Lower lobe of right lung (tissue), 2 donors: ENCODE data around the gene ADIPOR2. TPM values are rescaled to one million over a fixed set of nuclear protein-coding genes. Genes with fewer than 3 reads are reported as not detected.
"Not testable (repeated sequence)": the region's sequence is repeated elsewhere in the genome, so short reads cannot be mapped to it uniquely, and the experiment has no call there.

Experiments
- ATAC-seq, 2 donors: fragments of 200-7000 bp; cut with Tn5 transposase; one replicate each; pipeline ENCODE4 v1.9.1; 2020 to 2022; ENCODE audit warnings: mild to moderate bottlenecking in 2 of 2, moderate library complexity in 2 of 2
- DNase-seq: peaks from one replicate; pipeline ENCODE4 v3.0.0-alpha.2; 2020
- H3K27ac ChIP-seq: fragments of 200-600 bp; one replicate; pipeline ENCODE4 v1.8.0; 2022
- H3K27me3 ChIP-seq: fragments of 200-600 bp; one replicate; pipeline ENCODE4 v1.8.0; 2022; ENCODE audit warnings: low read depth
- H3K36me3 ChIP-seq: fragments of 200-600 bp; one replicate; pipeline ENCODE4 v1.8.0; 2022; ENCODE audit warnings: mild to moderate bottlenecking
- H3K4me1 ChIP-seq: fragments of 200-600 bp; one replicate; pipeline ENCODE4 v1.8.0; 2022
- H3K4me3 ChIP-seq: fragments of 200-600 bp; one replicate; pipeline ENCODE4 v1.8.0; 2022; ENCODE audit warnings: mild to moderate bottlenecking
- H3K9me3 ChIP-seq: fragments of 200-600 bp; one replicate; pipeline ENCODE4 v1.8.0; 2022
- CTCF ChIP-seq: fragments of 200-600 bp; IDR thresholded peaks from one replicate; pipeline ENCODE4 v1.8.0; 2022; ENCODE audit warnings: antibody characterized with exemption, mild to moderate bottlenecking
- intact Hi-C: fragments of 100-400 bp; cut with DNase I; formaldehyde crosslinking; loops from one replicate; pipeline ENCODE4 v1.11.0; 2022
- total RNA-seq: library from RNA; stranded (reverse); fragmentation: NEBNext Ultra II Directional; extraction: Animal tissue kit (Norgen Biotek cat#: 25700); gene quantifications from one replicate; pipeline ENCODE4 v1.2.1, GENCODE V29; 2021
- donor health status: DM: no; HTN: yes; CAD: no; lungs with severe emphysema.

Gene ADIPOR2
- total RNA-seq, 1 donor from 2014 or later = 83.8 TPM

DNA sequence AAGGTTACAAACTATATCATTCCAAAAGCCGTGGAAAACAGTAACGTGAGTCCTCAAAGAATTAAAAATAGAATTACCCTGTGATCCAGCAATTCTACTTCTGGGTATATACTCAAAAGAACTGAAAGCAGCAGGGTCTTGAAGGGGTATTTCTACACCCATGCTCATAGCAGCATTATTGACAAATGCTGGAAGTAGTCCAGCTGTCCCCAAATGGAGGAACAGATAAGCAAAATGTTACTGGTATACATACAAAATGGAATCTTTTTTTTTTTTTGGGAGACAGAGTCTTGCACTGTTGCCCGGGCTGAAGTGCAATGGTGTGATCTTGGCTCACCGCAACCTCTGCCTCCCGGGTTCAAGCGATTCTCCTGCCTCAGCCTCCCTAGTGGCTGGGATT is 32.9 kb downstream of the ADIPOR2 start:
- Histone ChIP-seq H3K27ac (no peak overlapping the region), H3K27me3 (no peaks in the 10 kb centered on the region), H3K36me3 (peaks cover 5% of the 10 kb centered on the region), H3K4me3 (no peak overlapping the region), H3K9me3 (no peaks in the 10 kb centered on the region), H3K4me1 (peaks cover 20% of the 10 kb centered on the region)
- DNase-seq (no peak), ATAC-seq (no peak)
- intact Hi-C loops = no loop called here
- no peak for TF ChIP-seq CTCF

GRCh38 chr12:1724250-1724649 is 33.4 kb downstream of the ADIPOR2 start:
- no peak for TF ChIP-seq CTCF
- DNase-seq (no peak), ATAC-seq (no peak)
- H3K4me3 ChIP-seq = no peak overlapping the region
- H3K27ac ChIP-seq = no peak overlapping the region
- H3K9me3 ChIP-seq = no peaks in the 10 kb centered on the region
- H3K36me3 ChIP-seq = peaks cover 5% of the 10 kb centered on the region
- H3K27me3 ChIP-seq = no peaks in the 10 kb centered on the region
- intact Hi-C loops = no loop called here
- peaks cover 15% of the 10 kb centered on the region for H3K4me1 ChIP-seq

DNA sequence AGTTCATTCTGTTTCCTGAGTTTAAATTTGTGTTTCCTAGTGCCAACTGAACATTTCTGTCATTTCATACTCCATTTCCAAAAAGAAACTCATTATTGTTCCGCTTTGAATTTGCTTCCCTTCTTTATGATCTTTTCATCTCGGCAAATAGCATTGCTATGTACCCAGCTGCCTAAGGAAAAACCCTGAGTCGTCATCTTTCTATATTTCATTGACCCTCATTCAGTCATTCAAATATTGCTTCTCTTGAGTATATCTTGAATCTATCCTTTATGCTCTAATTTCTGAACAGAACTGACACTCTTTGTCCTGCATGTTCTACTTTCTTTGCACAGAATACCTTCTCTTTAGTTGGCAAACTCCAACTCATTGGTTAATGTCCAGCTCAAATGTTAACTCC is 35.9 kb downstream of the ADIPOR2 start:
- no peak for DNase-seq
- no peak for TF ChIP-seq CTCF
- Histone ChIP-seq H3K4me1 (no peaks in the 10 kb centered on the region), H3K27ac (no peak overlapping the region), H3K9me3 (no peaks in the 10 kb centered on the region), H3K4me3 (no peak overlapping the region), H3K27me3 (no peaks in the 10 kb centered on the region), H3K36me3 (peaks cover 5% of the 10 kb centered on the region)
- ATAC-seq = no peak
- intact Hi-C loops = no loop called here

DNA sequence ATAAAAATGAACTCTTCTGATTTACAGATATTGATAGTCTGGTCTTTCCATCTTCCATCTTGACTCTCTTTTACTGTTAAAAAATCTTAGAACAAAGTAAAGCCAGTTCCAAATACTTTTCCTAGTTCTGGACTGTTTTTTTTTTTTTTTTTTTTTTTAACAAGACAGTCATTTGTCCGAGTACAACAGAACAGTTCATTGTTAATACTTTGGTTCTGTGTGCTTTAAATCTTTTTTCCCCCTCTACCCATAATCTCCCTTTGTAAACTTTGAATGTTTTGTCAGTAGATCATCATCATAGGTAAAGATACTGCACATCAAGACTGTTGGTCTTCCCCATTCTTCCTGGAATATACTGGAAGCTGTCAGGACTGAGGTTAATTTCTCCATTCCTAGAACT is 38.0 kb downstream of the ADIPOR2 start:
- H3K27ac ChIP-seq = no peak overlapping the region

GRCh38 chr12:1731019-1731687 is 40.3 kb downstream of the ADIPOR2 start:
- H3K4me3 ChIP-seq = no peak overlapping the region
- H3K27ac ChIP-seq = no peak overlapping the region
- intact Hi-C loops = no loop called here
- TF ChIP-seq CTCF = no peak
- DNase-seq = no peak
- ATAC-seq = no peak
- peaks cover 5% of the 10 kb centered on the region for H3K36me3 ChIP-seq
- no peaks in the 10 kb centered on the region for H3K27me3 ChIP-seq
- no peaks in the 10 kb centered on the region for H3K4me1 ChIP-seq
- no peaks in the 10 kb centered on the region for H3K9me3 ChIP-seq

More for the DNA sequence above, 38.0 kb downstream of the ADIPOR2 start:
- intact Hi-C loops = no loop called here
- Histone ChIP-seq H3K4me1 (no peaks in the 10 kb centered on the region), H3K9me3 (no peaks in the 10 kb centered on the region), H3K4me3 (no peak overlapping the region), H3K27me3 (no peaks in the 10 kb centered on the region), H3K36me3 (peaks cover 5% of the 10 kb centered on the region)
- DNase-seq (no peak), ATAC-seq (no peak)
- TF ChIP-seq CTCF = no peak

DNA sequence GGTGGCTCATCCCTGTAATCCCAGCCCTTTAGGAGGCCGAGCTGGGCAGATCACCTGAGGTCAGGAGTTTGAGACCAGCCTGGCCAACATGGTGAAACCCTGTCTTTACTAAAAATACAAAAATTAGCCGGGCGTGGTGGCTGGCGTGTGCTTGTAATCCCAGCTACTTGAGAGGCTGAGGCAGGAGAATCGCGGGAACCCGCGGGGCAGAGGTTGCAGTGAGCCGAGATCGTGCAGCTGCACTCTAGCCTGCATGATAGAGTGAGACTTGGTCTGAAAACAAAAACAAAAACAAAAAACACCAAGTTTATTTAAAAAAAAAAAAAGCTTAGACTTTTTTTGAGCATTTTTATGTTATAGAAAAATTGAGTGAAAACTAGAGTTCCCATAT is 40.8 kb downstream of the ADIPOR2 start:
- ATAC-seq, H3K9me3 ChIP-seq, H3K27me3 ChIP-seq, intact Hi-C loops, H3K36me3 ChIP-seq, DNase-seq, H3K27ac ChIP-seq, H3K4me3 ChIP-seq, H3K4me1 ChIP-seq: not testable (repeated sequence)
